Inferior parietal cortex (tissue), 1 donor: ENCODE data around the gene MAGI2.

Source experiments
- DNase-seq: peaks from one replicate; pipeline ENCODE4 v3.0.0-alpha.2; 2016; ENCODE audit errors: extremely low spot score

The MAGI2 gene

GRCh38 chr7:78788464-78788863 lies 665.0 kb downstream of the MAGI2 start:
- DNase-seq = no peak

DNA sequence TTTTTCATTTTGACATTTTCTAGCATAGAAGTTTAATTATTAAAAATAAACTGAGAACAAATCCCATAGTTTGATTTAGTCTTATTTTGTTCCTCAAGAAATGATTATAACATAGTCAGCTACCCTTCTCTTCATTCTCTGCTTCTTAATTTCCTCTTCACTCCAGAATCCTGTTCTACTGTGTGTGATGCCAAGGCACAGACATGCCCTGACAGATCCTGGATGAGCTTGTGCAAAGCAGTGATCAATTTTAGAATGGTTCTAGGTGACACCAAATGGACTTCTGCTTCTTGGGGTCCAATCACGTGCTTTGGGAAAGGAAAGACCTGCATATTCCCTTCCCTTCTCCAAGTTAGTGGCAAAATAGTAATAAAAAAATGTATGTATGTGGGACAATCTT lies 665.6 kb downstream of the MAGI2 start:
- no peak for DNase-seq

DNA sequence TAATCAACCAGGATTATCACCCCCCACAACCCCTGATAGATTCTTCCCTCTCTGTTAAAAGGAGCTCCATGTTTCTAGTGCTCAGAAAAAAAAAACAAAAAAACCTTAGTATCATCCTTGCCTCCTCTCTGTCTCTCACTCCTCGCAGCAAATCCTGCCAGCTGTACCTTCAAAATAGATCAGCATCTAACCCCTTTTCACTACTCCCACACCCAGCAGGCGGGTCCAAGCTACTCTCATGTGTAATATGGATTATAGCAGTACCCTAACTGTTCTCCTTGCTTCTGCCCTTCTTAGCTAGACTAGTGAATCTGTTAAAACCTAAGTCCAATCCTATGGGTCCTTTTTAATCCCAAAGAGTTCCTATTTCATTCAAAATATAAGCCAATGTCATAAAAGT lies 667.4 kb downstream of the MAGI2 start:
- no peak for DNase-seq

DNA sequence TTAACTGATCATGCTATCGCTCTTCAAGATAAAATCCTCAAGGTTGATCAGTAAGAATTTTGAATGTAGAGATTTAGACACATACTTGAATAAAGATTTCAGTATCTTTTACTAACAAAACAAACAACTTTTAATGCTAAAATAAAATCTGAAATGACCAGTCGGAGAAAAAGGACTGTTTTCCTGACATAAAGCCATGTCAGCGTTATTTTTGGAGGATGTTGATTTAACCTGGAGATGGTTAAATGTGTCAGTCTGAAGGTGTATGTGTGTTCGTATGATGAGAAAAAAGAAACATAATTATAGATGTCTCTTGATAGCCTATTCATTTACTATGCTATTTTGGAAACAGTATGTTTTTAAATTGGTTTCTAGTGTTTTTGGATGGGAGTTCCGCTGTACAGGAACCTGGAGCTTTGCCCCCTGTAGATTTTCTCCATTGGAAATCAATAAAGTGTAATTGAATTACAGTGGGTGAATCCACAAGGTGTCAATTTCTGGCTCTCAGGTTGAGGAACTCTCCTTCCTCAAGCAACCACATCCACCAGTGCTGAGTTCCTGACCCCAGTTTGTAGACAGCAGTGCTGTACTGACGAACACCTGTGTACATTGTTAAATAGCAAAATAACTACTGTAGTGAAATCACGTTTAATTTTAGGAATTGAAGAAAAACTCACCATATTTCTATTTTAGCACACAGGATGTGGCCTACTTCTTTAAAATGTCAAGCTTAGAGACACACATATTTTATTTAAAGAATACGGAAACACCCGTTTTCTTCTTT lies 670.1 kb downstream of the MAGI2 start:
- DNase-seq = no peak

DNA sequence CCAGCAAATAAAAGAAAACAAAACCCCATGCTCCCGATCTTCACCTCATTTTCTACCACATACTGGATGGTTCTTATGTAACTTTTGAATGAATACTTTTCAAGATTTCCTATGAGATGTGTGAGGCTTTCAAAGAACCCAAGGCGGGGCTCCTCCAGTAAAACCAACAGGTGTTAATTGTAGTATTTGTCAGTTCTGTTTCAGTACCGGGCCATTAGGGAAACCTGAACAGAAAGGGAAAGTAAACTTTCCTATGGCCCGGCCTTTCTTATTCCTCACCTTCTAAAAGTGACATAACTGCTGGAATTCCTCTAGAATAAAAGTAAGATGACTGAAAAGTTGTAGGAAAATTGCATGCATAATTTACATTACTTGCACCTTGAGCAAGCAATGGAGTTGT lies 672.9 kb downstream of the MAGI2 start:
- no peak for DNase-seq

DNA sequence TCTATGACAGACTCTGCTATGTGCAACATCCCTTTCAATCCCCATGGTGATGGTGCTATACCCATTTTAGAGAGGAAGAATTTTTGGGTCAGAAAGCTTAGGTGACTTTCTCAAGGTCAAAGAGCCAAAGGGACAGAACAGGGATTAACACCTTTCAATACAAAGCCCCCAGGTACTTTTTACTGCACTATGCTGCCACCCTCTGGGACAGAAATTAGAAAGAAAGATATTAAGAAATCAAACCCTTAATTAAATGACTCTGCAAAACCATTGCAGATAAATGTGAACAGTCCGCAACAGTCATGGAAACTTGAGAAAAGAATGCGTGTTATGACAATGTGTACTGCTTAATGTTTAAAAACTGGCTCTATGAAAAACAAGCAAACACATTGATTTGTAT lies 673.7 kb downstream of the MAGI2 start:
- no peak for DNase-seq

DNA sequence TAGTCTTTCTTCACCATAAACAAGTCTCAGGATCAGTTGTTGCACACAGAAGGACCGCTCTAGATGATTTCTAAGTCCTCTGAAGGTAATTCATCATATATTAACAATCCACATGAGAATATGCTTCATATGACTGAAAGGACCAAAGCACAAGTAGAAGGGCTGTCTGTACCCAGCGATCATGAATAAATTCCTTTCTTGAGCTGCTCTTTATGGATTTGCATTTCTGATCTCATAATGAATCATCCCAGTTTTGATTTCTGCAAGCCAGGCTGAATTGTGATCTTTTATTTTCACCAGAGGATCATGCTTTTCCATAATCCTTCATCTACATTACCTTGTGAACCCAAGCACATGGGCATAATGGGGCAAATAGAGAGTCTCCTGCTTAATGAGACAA lies 675.6 kb downstream of the MAGI2 start:
- no peak for DNase-seq

GRCh38 chr7:78770422-78771410 lies 682.8 kb downstream of the MAGI2 start:
- DNase-seq = peak; percentile 69

DNA sequence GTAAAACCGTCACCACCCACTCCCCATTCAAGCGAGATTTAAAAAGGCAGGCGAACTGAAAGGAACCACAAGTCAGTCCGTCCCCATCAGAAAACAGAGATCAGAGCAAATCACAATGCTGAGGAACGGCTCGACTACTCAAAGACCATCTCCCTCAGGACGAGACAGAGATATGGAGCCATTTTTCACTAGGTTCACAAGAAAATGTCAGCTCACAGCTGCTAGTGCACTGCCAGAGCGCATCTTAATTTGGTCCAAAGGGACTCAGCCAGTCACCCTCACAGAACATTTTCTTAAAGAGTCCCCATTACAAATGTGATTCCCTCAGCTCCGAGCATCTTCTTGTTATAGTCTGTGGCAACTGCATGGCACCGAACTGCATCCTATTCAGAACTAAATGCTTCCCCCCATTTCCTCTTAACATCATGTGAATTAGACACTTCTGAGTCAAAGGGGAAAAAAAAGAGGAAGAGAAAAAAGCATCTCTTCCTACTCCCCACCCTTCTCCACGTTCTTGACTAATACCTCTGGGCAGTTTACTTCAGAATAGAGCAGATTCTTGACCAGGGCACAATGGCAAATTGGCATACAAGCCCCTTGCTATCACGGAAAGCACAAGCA lies 683.9 kb downstream of the MAGI2 start:
- peak; percentile 71 for DNase-seq

GRCh38 chr7:78768859-78769258 lies 684.6 kb downstream of the MAGI2 start:
- DNase-seq = peak; percentile 67

DNA sequence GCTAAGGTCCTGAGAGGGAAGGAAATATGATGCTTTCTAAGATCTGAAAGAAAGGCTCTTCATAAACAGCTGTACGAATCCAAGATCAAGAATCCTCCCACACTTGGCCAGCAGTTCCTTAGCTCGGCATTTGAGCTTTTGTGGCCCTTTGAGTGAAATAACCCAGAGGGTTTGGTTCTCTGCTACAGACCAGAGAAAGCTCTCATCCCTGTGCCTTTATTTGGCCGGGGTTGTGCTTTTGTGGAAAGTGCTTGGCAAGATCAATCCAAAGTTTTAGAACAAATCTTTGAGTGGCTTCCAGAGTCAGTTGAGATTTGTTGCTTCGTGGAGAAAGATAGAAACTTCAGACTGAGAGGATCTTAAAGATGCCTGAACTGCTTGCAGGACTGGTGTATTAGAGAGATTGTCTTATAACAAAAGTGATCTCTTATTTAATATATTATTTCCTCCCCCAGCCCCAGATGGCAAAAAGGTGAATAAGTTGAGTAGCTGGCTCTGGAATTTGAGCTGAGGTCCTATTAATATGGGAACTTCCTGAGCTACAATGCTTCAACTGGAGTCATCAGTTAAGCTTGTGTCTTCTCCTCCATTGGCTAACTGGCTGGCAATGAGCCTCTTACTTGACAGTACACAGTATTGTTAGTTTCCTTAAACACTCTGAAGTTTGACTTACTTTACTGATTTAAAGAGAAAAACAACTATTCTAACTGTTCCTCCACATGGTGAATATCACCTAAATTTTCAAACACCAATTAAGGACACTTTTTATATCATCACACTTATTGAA lies 687.3 kb downstream of the MAGI2 start:
- DNase-seq = no peak

DNA sequence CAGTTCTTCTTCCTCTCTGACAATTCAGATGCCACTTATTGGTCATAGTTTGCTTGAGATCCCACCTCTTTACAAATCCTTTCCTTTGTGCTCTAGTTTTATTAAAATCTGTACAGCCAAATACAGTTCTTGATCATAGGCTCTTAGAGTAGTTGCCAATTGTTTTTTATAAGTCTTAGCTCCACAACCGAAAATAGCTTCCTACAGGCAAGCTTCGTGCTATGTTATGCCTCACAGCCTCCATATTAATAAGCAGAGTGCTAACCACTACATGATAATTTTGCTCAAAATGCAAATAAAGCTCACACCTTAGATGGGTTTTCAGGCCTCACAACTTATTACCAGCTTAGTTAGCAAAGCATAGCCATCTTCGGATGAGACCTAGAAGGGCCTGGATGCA lies 688.9 kb downstream of the MAGI2 start:
- no peak for DNase-seq

- DNase-seq = no peak
These were observed 690.8 kb downstream of the MAGI2 start for GRCh38 chr7:78762625-78763024.

DNA sequence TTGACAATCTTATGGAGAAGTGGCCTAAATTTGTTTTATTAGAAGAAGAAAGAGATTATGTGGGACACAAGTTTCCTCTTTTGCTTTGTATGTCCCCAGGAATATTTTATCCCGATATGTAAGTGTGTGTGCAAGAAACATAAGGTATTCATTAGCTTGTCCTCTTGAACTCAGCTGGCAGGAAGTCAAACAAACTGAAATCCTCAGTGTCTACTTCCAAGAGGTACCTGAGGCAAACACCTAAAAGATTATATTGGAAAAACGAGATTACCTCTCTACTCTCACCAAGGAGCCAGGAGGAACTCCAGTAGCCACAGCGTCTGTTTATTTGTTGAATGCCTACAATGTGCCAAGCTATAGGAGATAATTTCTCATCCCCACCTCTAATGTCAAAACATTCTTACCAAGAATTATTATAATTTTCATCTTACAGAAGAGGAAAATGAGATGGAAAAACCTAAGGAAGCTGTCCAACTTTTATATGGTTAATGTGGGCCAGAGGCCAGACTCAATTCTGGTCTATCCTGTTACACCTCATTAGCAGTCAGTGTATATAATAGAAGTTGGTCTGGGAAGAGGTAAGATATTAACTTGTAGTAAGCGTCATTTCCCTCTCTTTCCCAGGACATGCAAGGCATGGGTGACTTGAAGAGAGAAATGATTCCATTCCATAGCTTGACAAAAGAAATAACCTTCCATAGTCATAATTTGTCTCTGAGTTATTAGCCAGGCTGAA lies 692.7 kb downstream of the MAGI2 start:
- DNase-seq = no peak

- DNase-seq = no peak
These were observed 700.9 kb downstream of the MAGI2 start for GRCh38 chr7:78752554-78752953.

- no peak for DNase-seq
These were observed 702.2 kb downstream of the MAGI2 start for GRCh38 chr7:78751253-78751652.

GRCh38 chr7:78749052-78749746 lies 704.3 kb downstream of the MAGI2 start:
- no peak for DNase-seq

DNA sequence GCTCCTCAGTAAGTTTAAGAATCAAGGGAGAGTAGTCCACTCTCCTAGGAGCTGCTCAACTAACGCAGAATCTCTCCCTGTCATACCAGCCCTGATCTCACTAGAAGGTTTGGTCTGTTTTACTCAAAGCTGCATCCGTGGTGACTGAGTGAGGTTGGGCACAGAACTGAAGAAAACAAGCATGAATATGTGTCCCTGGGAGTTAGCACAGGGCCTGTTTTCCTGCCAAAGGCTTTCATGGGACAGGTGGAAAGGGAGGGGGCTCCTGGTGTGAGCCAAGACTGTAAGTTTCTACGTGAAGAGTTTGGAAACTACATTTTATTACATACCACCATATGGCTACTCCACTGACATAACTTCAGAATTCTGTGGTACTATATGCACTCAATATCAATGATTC lies 705.9 kb downstream of the MAGI2 start:
- no peak for DNase-seq

- DNase-seq = no peak
These were observed 707.2 kb downstream of the MAGI2 start for GRCh38 chr7:78746301-78746700.

DNA sequence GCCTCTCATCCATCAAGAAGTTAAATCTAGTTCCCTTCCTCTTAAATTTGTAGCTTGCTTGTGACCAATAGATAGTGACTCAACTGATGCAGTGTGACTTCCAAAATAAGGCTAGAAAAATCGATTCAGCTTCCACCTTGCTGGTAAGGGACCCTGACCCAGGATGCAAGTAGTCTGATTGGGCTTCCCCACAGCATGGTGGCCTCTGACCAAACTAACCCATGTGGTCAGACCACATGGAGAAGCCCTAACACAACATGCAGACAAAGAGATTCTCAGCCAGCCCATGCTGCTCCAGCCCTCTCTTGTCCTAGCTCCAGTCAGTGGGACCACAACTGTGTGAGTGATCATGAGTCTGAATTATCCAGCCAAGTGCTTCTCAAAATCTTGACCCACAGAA lies 710.8 kb downstream of the MAGI2 start:
- no peak for DNase-seq
